Endothelial cell (in vitro differentiated cells): ENCODE measurements around the gene ANXA2. TPM values are rescaled to one million over a fixed set of nuclear protein-coding genes. Genes with fewer than 3 reads are reported as not detected.

ENCODE experiments used
- DNase-seq: peaks from one replicate; pipeline ENCODE4 v3.0.0; 2021; ENCODE audit warnings: low spot score
- H3K27ac Mint-ChIP-seq: one replicate; pipeline ENCODE4 v1.8.0; 2021; ENCODE audit warnings: mixed read lengths, inconsistent platforms; ENCODE audit not compliant: unreplicated experiment
- H3K27me3 Mint-ChIP-seq: one replicate; pipeline ENCODE4 v1.8.0; 2021; ENCODE audit warnings: mild to moderate bottlenecking, moderate library complexity, mixed read lengths, inconsistent platforms; ENCODE audit not compliant: unreplicated experiment
- H3K36me3 Mint-ChIP-seq: one replicate; pipeline ENCODE4 v1.8.0; 2021; ENCODE audit warnings: mild to moderate bottlenecking, low read depth, mixed read lengths, inconsistent platforms; ENCODE audit not compliant: unreplicated experiment
- H3K4me1 Mint-ChIP-seq: one replicate; pipeline ENCODE4 v1.8.0; 2021; ENCODE audit warnings: mild to moderate bottlenecking, mixed read lengths, inconsistent platforms; ENCODE audit not compliant: unreplicated experiment
- H3K4me3 Mint-ChIP-seq: one replicate; pipeline ENCODE4 v1.8.0; 2021; ENCODE audit warnings: mild to moderate bottlenecking, mixed read lengths, inconsistent platforms; ENCODE audit not compliant: unreplicated experiment
- H3K9me3 Mint-ChIP-seq: one replicate; pipeline ENCODE4 v1.8.0; 2021; ENCODE audit warnings: mixed read lengths, inconsistent platforms; ENCODE audit not compliant: unreplicated experiment
- total RNA-seq: library from RNA; stranded (reverse); fragmentation: NEBNext Ultra II Directional; extraction: Animal tissue kit (Norgen Biotek cat#: 25700); gene quantifications from one replicate; pipeline ENCODE4 v1.2.1, GENCODE V29; 2021; ENCODE audit not compliant: unreplicated experiment
- TF ChIP-seq, protein P1 (sequence below): fragments of 200-600 bp; sonication (generic); IDR thresholded peaks from one replicate; pipeline ENCODE4 v1.5.0; 2021; ENCODE audit warnings: antibody characterized with exemption; ENCODE audit not compliant: unreplicated experiment

The ANXA2 gene
- total RNA-seq, 1 donor from 2014 or later: 283 TPM

- H3K36me3 Mint-ChIP-seq: no peaks in the 10 kb centered on the region
- no peaks in the 10 kb centered on the region for H3K4me1 Mint-ChIP-seq
- H3K9me3 Mint-ChIP-seq: no peaks in the 10 kb centered on the region
- no peak overlapping the region for H3K27ac Mint-ChIP-seq
- DNase-seq: no peak
- H3K27me3 Mint-ChIP-seq: no peaks in the 10 kb centered on the region
- TF ChIP-seq, protein P1, sequence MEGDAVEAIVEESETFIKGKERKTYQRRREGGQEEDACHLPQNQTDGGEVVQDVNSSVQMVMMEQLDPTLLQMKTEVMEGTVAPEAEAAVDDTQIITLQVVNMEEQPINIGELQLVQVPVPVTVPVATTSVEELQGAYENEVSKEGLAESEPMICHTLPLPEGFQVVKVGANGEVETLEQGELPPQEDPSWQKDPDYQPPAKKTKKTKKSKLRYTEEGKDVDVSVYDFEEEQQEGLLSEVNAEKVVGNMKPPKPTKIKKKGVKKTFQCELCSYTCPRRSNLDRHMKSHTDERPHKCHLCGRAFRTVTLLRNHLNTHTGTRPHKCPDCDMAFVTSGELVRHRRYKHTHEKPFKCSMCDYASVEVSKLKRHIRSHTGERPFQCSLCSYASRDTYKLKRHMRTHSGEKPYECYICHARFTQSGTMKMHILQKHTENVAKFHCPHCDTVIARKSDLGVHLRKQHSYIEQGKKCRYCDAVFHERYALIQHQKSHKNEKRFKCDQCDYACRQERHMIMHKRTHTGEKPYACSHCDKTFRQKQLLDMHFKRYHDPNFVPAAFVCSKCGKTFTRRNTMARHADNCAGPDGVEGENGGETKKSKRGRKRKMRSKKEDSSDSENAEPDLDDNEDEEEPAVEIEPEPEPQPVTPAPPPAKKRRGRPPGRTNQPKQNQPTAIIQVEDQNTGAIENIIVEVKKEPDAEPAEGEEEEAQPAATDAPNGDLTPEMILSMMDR: no peak
- no peak overlapping the region for H3K4me3 Mint-ChIP-seq
These were observed 43.5 kb upstream of the ANXA2 start for GRCh38 chr15:60441331-60441730.

DNA sequence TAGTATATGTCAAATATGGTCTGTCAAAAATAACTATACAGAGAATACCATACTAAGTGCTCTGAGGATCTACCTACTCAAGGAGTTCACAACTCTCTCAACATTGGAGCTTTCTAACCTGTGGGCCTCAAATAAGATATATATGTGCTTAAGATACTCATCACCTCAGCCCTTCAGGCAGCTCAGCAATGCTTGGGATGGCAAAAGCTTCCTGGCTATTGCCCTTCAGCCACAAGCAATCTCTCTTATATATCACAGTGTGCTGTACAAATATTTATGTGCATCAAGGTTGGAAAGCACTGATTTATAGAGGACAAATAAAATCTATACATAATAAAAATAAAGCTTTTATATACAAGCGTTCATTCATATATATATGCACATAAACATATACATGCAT, 40.9 kb upstream of the ANXA2 start:
- Mint-ChIP-seq H3K36me3 (no peaks in the 10 kb centered on the region), H3K27ac (no peak overlapping the region), H3K27me3 (no peaks in the 10 kb centered on the region), H3K4me1 (no peaks in the 10 kb centered on the region), H3K4me3 (no peak overlapping the region), H3K9me3 (no peaks in the 10 kb centered on the region)
- TF ChIP-seq, protein P1: no peak
- no peak for DNase-seq

DNA sequence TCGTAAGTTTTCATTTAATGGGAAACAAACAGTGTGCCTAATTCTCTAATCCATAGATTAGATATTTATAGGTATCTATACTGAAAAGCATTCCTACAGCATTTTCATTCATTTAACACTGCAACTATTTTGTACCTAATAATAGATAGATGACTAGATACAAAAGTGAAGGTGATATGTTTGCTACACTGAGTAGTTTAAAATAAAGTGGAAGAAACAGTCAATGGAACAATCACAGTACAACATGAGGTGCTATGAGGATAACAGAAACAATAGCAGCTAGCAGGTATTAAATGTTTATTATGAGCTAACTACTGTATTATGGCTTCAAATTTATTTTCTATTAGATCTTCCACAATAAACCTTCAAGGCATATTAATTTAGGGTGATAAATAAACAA, 31.1 kb upstream of the ANXA2 start:
- no peaks in the 10 kb centered on the region for H3K9me3 Mint-ChIP-seq
- no peaks in the 10 kb centered on the region for H3K36me3 Mint-ChIP-seq
- no peaks in the 10 kb centered on the region for H3K27me3 Mint-ChIP-seq
- H3K4me1 Mint-ChIP-seq: peaks cover 9% of the 10 kb centered on the region
- H3K27ac Mint-ChIP-seq: no peak overlapping the region
- no peak overlapping the region for H3K4me3 Mint-ChIP-seq
- TF ChIP-seq, protein P1: no peak
- no peak for DNase-seq

- TF ChIP-seq, protein P1: no peak
- Mint-ChIP-seq H3K27me3 (no peaks in the 10 kb centered on the region), H3K9me3 (no peaks in the 10 kb centered on the region), H3K27ac (no peak overlapping the region), H3K36me3 (no peaks in the 10 kb centered on the region), H3K4me1 (peaks cover 13% of the 10 kb centered on the region), H3K4me3 (no peak overlapping the region)
- DNase-seq: no peak
These were observed 29.2 kb upstream of the ANXA2 start for GRCh38 chr15:60426870-60427508.

GRCh38 chr15:60425461-60425860, 27.7 kb upstream of the ANXA2 start:
- Mint-ChIP-seq H3K27ac (no peak overlapping the region), H3K36me3 (no peaks in the 10 kb centered on the region), H3K4me1 (peaks cover 13% of the 10 kb centered on the region), H3K9me3 (no peaks in the 10 kb centered on the region), H3K4me3 (no peak overlapping the region), H3K27me3 (no peaks in the 10 kb centered on the region)
- no peak for DNase-seq
- TF ChIP-seq, protein P1: no peak
